ENCODE measurements around the gene AP4M1.

Gene AP4M1

GRCh38 chr7:100090527-100091410 is 10.7 kb upstream of the AP4M1 start:
- H3K4me3 ChIP-seq (ENCODE audit: low read length): no peak overlapping the region
- TF ChIP-seq, protein P1, sequence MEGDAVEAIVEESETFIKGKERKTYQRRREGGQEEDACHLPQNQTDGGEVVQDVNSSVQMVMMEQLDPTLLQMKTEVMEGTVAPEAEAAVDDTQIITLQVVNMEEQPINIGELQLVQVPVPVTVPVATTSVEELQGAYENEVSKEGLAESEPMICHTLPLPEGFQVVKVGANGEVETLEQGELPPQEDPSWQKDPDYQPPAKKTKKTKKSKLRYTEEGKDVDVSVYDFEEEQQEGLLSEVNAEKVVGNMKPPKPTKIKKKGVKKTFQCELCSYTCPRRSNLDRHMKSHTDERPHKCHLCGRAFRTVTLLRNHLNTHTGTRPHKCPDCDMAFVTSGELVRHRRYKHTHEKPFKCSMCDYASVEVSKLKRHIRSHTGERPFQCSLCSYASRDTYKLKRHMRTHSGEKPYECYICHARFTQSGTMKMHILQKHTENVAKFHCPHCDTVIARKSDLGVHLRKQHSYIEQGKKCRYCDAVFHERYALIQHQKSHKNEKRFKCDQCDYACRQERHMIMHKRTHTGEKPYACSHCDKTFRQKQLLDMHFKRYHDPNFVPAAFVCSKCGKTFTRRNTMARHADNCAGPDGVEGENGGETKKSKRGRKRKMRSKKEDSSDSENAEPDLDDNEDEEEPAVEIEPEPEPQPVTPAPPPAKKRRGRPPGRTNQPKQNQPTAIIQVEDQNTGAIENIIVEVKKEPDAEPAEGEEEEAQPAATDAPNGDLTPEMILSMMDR (IDR thresholded peaks at IDR 0.05; ENCODE audit: insufficient read depth, low read depth, low read length, missing control alignments): no peak
- DNase-seq (ENCODE audit: low read depth): no peak

DNA sequence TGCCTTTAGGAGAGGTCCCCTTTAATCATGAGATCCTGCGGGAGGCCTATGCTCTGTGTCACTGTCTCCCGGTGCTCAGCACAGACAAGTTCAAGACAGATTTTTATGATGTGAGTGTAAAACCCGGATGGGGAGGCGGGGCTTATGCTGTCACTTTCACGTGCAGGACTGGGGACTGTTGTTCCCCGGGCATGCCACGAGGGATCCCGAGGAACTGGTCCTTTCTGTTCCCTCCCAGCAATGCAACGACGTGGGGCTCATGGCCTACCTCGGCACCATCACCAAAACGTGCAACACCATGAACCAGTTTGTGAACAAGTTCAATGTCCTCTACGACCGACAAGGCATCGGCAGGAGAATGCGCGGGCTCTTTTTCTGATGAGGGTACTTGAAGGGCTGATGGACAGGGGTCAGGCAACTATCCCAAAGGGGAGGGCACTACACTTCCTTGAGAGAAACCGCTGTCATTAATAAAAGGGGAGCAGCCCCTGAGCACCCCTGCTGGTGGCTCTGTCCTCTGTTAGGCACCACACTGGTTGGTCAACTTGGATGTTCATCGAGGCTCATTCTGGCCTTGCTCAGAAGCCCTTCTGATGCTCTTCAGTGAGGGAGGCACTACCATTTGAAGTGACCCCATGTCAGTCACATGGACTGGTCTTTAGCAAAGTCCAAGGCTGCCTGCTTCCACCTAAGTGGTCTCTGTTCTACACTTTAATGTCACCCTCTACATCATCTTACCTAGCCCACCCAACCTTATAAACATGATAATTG is 9.8 kb upstream of the AP4M1 start:
- TF ChIP-seq, protein P1 (IDR thresholded peaks at IDR 0.05; ENCODE audit: insufficient read depth, low read depth, low read length, missing control alignments): peak; percentile 21
- DNase-seq (ENCODE audit: low read depth): peak; percentile 48
- no peak overlapping the region for H3K4me3 ChIP-seq (ENCODE audit: low read length)

DNA sequence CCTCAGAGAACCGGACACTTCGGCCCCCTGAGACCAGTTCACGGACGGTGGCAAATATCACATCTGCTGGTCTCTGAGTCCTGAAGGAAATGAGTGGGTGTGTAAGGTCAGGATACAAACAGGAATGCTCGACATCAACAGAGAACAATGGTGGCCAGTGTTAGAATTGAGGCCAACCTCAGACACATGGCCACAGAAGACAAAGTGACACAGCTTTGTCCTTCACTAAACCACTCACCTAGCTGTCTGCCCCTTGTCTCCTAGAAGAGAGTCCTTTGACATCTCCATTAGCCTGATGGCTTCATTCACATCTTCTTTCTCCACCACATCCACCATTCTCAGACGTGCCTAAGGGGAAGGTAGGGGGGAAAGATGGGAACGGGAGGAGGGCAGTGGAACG is 8.4 kb upstream of the AP4M1 start:
- no peak overlapping the region for H3K4me3 ChIP-seq (ENCODE audit: low read length)
- TF ChIP-seq, protein P1 (IDR thresholded peaks at IDR 0.05; ENCODE audit: insufficient read depth, low read depth, low read length, missing control alignments): no peak
- no peak for DNase-seq (ENCODE audit: low read depth)

DNA sequence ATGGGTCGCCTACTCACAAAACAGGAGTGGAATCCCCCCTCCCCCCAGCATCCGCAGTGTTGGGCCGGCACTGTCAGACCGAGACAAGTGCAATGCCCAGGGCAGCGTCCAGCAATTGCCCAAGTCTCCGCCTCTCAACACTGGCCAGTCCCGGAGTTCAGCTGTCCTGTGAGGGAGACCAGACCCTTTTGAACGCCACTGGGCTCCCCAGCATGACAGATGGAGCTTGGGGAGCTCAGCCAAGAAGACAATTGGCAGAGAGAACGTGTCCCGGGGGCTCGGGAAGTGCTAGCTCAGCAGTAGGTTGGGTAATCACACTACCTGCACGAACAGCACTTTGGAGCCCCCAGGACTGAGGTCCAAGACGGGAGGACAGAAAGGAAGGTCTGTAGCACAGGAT is 7.9 kb upstream of the AP4M1 start:
- no peak for DNase-seq (ENCODE audit: low read depth)
- TF ChIP-seq, protein P1 (IDR thresholded peaks at IDR 0.05; ENCODE audit: insufficient read depth, low read depth, low read length, missing control alignments): no peak
- no peak overlapping the region for H3K4me3 ChIP-seq (ENCODE audit: low read length)

GRCh38 chr7:100093925-100094486 is 7.4 kb upstream of the AP4M1 start:
- no peak overlapping the region for H3K4me3 ChIP-seq (ENCODE audit: low read length)
- DNase-seq (ENCODE audit: low read depth): no peak
- TF ChIP-seq, protein P1 (IDR thresholded peaks at IDR 0.05; ENCODE audit: insufficient read depth, low read depth, low read length, missing control alignments): no peak

DNA sequence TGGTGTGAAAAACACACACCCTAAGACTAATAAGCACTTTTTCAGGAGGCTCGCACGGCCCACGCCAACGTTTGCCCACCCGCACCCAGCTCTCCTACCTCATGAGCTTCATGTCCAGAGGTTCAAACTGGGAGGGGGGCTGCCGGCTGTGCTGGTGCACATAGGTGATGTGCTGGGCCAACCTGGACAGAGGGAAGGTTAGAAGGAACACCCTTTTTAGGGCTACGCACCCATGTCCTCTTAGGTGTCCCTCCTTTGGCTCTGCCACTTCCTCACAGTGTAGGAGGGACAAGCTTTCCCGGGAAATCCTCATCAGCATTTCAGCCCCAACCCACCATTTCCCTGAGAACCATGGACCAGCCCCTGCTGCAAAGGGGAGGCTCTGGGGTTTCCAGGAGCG is 6.2 kb upstream of the AP4M1 start:
- DNase-seq (ENCODE audit: low read depth): no peak
- TF ChIP-seq, protein P1 (IDR thresholded peaks at IDR 0.05; ENCODE audit: insufficient read depth, low read depth, low read length, missing control alignments): no peak
- no peak overlapping the region for H3K4me3 ChIP-seq (ENCODE audit: low read length)
